Measurements from ENCODE around the gene PTCH1. TPM values are rescaled to one million over a fixed set of nuclear protein-coding genes. Genes with fewer than 3 reads are reported as not detected.

The PTCH1 gene
- total RNA-seq, 1 experiment from 2014 or later: 6.6 TPM

- ChIA-PET CTCF (no interaction called here), POLR2A (no interaction called here)
- no peaks in the 10 kb centered on the region for H3K27me3 ChIP-seq (ENCODE audit: control insufficient read depth, insufficient read depth, low read length)
- intact Hi-C loops (cut with micrococcal nuclease; ENCODE audit: unreplicated experiment): no loop called here
- no peaks in the 10 kb centered on the region for H3K36me3 ChIP-seq (ENCODE audit: control insufficient read depth, insufficient read depth, low read length)
- no peak overlapping the region for H3K27ac ChIP-seq (ENCODE audit: low read length)
- no peak for ATAC-seq
- BruUV-seq (replicated peaks): no TSS peak
- TF ChIP-seq TCF7L2 (IDR thresholded peaks at IDR 0.05; ENCODE audit: low read depth, low read length): no peak
- TF ChIP-seq, protein P1, sequence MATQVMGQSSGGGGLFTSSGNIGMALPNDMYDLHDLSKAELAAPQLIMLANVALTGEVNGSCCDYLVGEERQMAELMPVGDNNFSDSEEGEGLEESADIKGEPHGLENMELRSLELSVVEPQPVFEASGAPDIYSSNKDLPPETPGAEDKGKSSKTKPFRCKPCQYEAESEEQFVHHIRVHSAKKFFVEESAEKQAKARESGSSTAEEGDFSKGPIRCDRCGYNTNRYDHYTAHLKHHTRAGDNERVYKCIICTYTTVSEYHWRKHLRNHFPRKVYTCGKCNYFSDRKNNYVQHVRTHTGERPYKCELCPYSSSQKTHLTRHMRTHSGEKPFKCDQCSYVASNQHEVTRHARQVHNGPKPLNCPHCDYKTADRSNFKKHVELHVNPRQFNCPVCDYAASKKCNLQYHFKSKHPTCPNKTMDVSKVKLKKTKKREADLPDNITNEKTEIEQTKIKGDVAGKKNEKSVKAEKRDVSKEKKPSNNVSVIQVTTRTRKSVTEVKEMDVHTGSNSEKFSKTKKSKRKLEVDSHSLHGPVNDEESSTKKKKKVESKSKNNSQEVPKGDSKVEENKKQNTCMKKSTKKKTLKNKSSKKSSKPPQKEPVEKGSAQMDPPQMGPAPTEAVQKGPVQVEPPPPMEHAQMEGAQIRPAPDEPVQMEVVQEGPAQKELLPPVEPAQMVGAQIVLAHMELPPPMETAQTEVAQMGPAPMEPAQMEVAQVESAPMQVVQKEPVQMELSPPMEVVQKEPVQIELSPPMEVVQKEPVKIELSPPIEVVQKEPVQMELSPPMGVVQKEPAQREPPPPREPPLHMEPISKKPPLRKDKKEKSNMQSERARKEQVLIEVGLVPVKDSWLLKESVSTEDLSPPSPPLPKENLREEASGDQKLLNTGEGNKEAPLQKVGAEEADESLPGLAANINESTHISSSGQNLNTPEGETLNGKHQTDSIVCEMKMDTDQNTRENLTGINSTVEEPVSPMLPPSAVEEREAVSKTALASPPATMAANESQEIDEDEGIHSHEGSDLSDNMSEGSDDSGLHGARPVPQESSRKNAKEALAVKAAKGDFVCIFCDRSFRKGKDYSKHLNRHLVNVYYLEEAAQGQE (IDR thresholded peaks at IDR 0.05; ENCODE audit: insufficient read depth in 1 of 2, low read depth in 2 of 2, low read length in 1 of 2): no peak
- no peak for TF ChIP-seq POLR2AphosphoS5 (IDR thresholded peaks at IDR 0.05; ENCODE audit: low read depth, low read length)
- no peak for TF ChIP-seq SIN3A (IDR thresholded peaks at IDR 0.05; ENCODE audit: borderline replicate concordance, insufficient read depth, low read depth, low read length)
- TF ChIP-seq CTCF (IDR thresholded peaks at IDR 0.05): no peak
- H3K4me3 ChIP-seq (ENCODE audit: low read depth in 2 of 2, low read length in 2 of 2): no peak overlapping the region; a peak in 1 of 4 replicates
- in situ Hi-C loops (cut with HindIII; ENCODE audit: low pct_unique_long_range_greater_than_20kb, low sequenced_read_pairs): no loop called here
- no peaks in the 10 kb centered on the region for H3K9me3 ChIP-seq (ENCODE audit: control insufficient read depth, insufficient read depth, low read depth, low read length)
- H3K4me1 ChIP-seq (ENCODE audit: control insufficient read depth, insufficient read depth, low read length): no peaks in the 10 kb centered on the region
- no peak for DNase-seq (ENCODE audit: low read depth, low spot score)
These were observed 23.4 kb downstream of the PTCH1 start for GRCh38 chr9:95493402-95493801.

DNA sequence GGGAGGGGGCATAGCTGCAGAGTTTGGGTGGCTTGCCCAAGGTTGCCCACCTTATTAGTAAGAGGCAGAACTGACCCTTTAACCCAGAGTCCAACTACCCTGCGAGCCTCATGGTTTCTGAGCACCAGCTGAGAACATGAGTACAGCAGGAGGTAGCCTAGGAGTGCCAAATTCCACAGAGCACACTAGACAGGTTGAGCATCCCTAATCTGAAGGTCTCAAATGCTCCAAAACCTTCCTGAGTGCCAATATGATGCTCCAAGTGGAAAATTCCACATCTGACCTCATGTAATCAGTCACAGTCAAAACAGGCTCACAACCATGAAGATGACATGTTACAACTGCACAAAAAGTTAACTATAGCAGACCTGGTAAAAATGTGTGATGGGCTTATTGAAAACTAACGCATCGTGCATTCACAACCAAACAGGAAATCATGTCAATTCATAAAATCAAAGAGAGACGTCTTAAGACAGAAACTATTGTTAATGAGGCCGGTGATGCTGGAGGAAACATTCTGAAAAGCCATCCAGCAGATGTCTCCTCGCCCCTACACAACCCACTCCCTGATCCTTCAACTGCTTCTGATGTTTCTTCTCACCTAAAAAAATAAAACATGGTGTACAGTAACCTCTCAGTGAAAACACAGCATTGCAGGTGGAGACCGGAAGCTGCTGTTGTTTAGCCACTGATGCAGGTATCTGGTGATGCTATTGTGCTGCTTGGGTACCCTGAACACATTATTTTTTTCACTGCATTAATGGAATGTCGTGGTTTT lies 25.0 kb downstream of the PTCH1 start:
- Histone ChIP-seq H3K36me3 (ENCODE audit: control insufficient read depth, insufficient read depth, low read length) (no peaks in the 10 kb centered on the region), H3K4me1 (ENCODE audit: control insufficient read depth, insufficient read depth, low read length) (peaks cover 1% of the 10 kb centered on the region; the same call in 1 of the 2 replicates), H3K9me3 (ENCODE audit: control insufficient read depth, insufficient read depth, low read depth, low read length) (no peaks in the 10 kb centered on the region), H3K4me3 (ENCODE audit: low read depth in 2 of 2, low read length in 2 of 2) (no peak overlapping the region), H3K27ac (ENCODE audit: low read length) (no peak overlapping the region), H3K27me3 (ENCODE audit: control insufficient read depth, insufficient read depth, low read length) (no peaks in the 10 kb centered on the region)
- BruUV-seq (replicated peaks): no TSS peak
- intact Hi-C loops (cut with micrococcal nuclease; ENCODE audit: unreplicated experiment) (no loop called here), in situ Hi-C loops (cut with HindIII; ENCODE audit: low pct_unique_long_range_greater_than_20kb, low sequenced_read_pairs) (no loop called here)
- ChIA-PET POLR2A (no interaction called here), CTCF (interaction anchor here (0.6 kb wide), 1 partner anchor 867 kb away, joined by 3 read pairs; no protein-coding TSS in a partner anchor)
- DNase-seq (ENCODE audit: low read depth, low spot score) (no peak), ATAC-seq (no peak)
- 0 out of 2 replicates have a peak, but pooled peaks have one; percentile 6 for TF ChIP-seq CTCF (IDR thresholded peaks at IDR 0.05)
- no peak for TF ChIP-seq TCF7L2 (IDR thresholded peaks at IDR 0.05; ENCODE audit: low read depth, low read length)
- no peak for TF ChIP-seq SIN3A (IDR thresholded peaks at IDR 0.05; ENCODE audit: borderline replicate concordance, insufficient read depth, low read depth, low read length)
- no peak for TF ChIP-seq POLR2AphosphoS5 (IDR thresholded peaks at IDR 0.05; ENCODE audit: low read depth, low read length)
- TF ChIP-seq, protein P1 (IDR thresholded peaks at IDR 0.05; ENCODE audit: insufficient read depth in 1 of 2, low read depth in 2 of 2, low read length in 1 of 2): no peak

All from Panc1 (cell line).